LNCAP (cell line): Measurements from ENCODE around the gene HNRNPA1L2.
A peak's percentile ranks its signal among the peaks of the same experiment; 100 is the strongest.

ENCODE experiments used
- TF ChIP-seq, protein P1 (sequence below): fragments of 450-650 bp; IDR thresholded peaks from 2 replicates; pipeline ENCODE4 v1.5.1; 2017; ENCODE audit warnings: mild to moderate bottlenecking

Gene HNRNPA1L2

DNA sequence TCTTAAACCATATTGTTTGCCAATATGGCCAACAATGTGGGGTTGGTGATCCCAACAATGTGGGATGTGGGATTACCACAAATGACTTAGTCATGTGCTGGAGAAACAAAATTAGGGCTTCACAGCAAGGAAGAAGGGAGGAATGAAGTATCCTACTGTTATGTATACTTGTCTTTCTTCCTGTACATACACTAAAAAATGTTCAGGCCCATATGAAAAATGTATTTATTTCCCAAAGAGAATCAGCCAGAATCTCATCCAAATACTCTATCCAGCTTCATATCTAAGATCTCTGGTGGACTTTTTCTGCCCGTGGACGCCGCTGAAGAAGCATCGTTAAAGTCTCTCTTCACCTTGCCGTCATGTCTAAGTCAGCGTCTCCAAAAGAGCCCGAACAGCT lies at the start of gene HNRNPA1L2:
HNRNPA1L2 (plus strand) TSS at position 301 of the 400 bp plus-strand sequence; CDS start at position 363, 62 bp downstream.
- TF ChIP-seq, protein P1, sequence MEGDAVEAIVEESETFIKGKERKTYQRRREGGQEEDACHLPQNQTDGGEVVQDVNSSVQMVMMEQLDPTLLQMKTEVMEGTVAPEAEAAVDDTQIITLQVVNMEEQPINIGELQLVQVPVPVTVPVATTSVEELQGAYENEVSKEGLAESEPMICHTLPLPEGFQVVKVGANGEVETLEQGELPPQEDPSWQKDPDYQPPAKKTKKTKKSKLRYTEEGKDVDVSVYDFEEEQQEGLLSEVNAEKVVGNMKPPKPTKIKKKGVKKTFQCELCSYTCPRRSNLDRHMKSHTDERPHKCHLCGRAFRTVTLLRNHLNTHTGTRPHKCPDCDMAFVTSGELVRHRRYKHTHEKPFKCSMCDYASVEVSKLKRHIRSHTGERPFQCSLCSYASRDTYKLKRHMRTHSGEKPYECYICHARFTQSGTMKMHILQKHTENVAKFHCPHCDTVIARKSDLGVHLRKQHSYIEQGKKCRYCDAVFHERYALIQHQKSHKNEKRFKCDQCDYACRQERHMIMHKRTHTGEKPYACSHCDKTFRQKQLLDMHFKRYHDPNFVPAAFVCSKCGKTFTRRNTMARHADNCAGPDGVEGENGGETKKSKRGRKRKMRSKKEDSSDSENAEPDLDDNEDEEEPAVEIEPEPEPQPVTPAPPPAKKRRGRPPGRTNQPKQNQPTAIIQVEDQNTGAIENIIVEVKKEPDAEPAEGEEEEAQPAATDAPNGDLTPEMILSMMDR = no peak

DNA sequence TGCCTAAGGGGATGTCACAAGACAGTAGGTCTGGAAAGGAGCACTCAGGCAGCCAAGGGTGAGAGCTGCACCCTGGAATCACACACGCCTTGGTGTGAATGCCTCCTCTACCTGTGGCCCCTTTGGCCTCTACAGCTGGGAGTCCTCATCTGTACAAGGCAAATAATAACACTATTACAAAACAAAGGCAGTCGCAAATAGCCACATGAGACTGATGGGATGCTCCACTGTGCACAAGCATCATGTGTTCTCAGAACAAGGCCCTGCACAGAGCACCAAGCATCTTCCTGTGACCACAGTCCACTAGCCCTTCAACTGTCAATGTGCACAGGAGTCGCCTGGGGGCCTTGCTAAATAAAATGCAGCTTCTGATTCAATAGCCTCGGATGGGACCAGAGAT lies 44.6 kb upstream of the HNRNPA1L2 start:
- TF ChIP-seq, protein P1 = no peak

DNA sequence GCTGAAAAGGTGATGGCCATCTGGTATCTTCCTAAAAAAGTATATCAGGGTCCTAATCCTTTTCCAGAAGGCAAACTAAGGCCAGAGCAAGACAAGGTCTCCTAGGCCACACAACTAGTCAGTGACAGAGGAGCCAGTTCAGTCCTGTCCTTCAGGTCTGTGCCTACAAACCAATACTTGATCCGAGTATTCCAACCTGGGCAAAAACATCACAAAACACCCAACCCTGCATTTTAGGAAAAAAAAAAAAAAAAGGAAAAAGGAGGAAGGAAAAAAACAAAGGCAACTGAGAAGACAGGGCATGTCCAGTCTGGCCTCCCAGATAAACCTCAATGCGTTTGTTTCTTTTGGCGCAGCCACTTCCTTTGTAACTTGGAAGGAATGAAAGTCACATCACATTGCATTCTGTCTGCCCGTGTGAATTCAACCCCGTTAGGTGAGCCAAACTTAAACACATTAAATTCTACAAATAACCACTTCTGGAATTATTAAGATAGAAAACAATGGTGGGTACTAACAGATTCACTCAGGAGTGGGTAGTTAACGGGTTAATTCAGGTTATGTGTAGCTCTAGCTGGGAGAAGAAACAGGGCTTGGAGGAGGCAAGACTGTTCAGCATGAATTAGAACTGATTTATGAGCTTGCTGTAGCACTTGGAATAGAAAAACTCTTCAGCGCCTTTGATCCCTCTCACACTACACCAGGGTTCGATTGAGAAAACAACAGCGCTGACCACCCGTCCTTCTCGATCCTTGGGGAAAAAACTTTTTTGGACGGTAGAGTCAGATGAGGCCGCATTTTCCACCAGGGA lies 43.0 kb upstream of the HNRNPA1L2 start:
- TF ChIP-seq, protein P1 = no peak

DNA sequence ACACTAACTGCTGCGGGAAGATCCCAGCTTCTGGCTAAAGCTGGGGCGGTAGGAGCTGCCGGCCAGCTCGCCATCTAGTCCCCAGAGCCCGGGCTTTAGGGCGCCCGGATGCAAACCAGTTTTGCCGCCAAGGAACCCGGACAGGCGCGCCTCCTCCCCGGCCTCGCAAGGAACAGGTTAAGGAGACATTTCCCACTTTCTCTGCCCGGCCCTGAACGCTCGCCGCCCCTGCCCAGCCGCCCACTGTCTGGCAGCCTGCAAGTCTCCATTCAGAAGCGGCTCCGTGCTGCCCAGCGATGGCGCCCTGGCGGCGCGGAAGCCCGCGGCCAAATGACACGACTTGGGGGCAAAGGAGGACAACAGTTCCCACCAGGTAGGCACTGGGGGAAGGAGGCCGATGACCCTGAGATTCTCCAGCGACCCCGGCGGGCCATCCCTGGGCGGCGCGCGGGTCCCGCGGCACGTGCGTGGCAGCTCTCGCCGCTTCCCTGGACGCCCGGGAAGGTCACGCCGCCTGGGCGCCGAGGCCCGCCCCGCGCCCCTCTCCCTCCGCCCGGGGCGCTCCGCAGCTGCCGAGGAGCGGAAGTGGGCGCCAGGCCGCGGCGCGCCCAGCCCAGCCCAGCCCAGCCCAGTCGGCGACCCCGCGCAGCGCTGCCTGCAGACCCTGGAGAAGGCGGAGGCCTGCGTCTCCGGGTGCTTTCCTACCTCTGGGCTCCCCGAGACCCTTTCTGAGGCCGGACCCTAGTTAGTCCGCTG lies 42.2 kb upstream of the HNRNPA1L2 start:
- TF ChIP-seq, protein P1 = no peak

DNA sequence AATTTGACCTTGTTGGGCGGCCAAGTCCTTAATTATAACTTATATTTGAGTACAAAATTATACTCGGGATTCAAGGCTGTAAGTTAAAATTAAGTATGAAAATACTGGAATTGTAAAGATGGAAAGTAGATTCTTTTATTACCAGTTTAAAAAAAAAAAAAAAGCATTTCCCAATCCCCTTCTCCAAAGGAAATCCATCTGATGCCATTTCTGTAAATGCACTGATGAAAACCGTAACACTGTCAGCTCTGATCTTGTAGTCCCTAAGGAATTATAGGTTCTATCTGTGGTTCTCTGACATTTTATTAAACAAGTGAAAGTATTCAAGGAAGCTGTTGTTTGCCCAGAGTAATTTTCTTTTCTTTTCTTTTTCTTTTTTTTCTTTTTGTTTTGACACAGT lies 41.6 kb upstream of the HNRNPA1L2 start:
- TF ChIP-seq, protein P1 = no peak

DNA sequence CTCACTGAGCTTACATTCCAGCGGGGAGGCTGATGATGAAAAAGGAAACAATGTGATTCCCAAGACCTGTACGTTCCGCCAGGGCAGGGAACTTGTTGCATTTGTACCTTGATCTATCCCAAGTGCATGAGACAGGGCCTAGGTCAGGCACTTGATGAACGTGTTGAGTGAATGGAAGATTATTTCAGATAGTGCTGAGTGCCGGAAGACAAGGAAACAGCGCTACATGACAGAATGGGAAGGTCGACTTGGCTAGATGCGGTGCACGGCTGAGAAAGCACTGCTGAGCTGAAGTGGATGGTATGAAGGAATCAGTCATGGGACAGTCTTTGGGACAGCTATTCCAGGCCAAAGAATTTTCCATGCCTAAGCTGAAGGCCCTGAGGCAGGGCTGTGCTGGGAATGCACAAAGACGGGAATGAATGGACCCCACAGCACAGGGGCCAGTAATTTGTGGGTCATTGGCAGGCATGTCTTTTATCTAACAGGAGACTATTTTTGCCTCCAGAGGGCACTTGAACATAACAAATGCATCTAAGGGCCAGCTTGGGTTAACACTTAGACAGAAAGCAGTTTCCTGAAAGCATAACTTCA lies 33.1 kb upstream of the HNRNPA1L2 start:
- TF ChIP-seq, protein P1 = peak; percentile 45; the same call in 1 of the 2 replicates

DNA sequence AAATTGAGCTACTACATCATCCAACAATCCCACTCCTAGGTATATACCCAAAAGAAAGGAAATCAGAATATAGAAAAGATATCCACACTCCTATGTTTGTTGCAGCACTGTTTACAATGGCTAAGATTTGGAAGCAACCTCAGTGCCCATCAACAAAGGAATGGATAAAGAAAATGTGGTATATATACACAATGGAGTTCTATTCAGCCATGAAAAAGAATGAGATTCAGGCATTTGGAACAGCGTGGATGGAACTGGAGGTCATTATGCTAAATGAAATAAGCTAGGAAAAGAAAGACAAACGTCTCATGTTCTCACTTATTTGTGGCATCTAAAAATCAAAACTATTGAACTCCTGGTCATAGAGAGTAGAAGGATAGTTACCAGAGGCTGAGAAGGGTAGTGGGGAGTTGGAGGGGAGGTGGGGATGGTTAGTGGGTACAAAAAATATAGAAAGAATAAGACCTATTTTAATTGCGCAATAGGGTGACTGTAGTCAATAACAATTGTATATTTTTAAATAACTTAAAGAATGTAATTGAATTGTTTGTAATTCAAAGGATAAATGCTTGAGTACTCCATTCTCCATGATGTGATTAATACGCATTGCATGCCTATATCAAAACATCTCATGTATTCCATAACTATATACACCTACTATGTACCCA lies 27.0 kb upstream of the HNRNPA1L2 start:
- TF ChIP-seq, protein P1 = no peak
